Measurements from ENCODE around the gene PLXNA4.

Gene PLXNA4

GRCh38 chr7:132499487-132499886 lies 76.8 kb downstream of the PLXNA4 start:
- TF ChIP-seq CTCF (IDR thresholded peaks at IDR 0.05): no peak

- no peak for TF ChIP-seq CTCF (IDR thresholded peaks at IDR 0.05)
These were observed 77.2 kb downstream of the PLXNA4 start for GRCh38 chr7:132499065-132499464.

- no peak for TF ChIP-seq CTCF (IDR thresholded peaks at IDR 0.05)
These were observed 78.0 kb downstream of the PLXNA4 start for GRCh38 chr7:132498319-132498718.

- TF ChIP-seq CTCF (IDR thresholded peaks at IDR 0.05): no peak
These were observed 79.2 kb downstream of the PLXNA4 start for GRCh38 chr7:132497098-132497497.

- no peak for TF ChIP-seq CTCF (IDR thresholded peaks at IDR 0.05)
These were observed 80.3 kb downstream of the PLXNA4 start for GRCh38 chr7:132495936-132496335.

GRCh38 chr7:132494474-132494873 lies 81.8 kb downstream of the PLXNA4 start:
- TF ChIP-seq CTCF (IDR thresholded peaks at IDR 0.05): no peak

GRCh38 chr7:132492823-132493445 lies 83.3 kb downstream of the PLXNA4 start:
- no peak for TF ChIP-seq CTCF (IDR thresholded peaks at IDR 0.05)

GRCh38 chr7:132491391-132491945 lies 84.8 kb downstream of the PLXNA4 start:
- no peak for TF ChIP-seq CTCF (IDR thresholded peaks at IDR 0.05)

Measured in LNCAP (cell line).